ENCODE results near the gene CCDC24.

The CCDC24 gene

GRCh38 chr1:43987159-43987902 is 4.1 kb upstream of the CCDC24 start:
- Histone ChIP-seq H2BK5ac (ENCODE audit: low read length) (no peak overlapping the region), H3K4me3 (ENCODE audit: low read length) (no peak overlapping the region), H3K4me1 (ENCODE audit: control insufficient read depth, low read depth, low read length) (no peaks in the 10 kb centered on the region), H3K27ac (ENCODE audit: low read depth, low read length) (no peak overlapping the region), H4K8ac (ENCODE audit: low read depth, low read length) (no peak overlapping the region), H3K56ac (ENCODE audit: low read length) (no peak overlapping the region), H3K4ac (ENCODE audit: low read depth, low read length) (no peak overlapping the region), H3K23ac (ENCODE audit: low read length) (no peak overlapping the region), H4K5ac (ENCODE audit: low read length) (no peak overlapping the region), H3K27me3 (ENCODE audit: insufficient read depth, low read length, poor library complexity) (no peaks in the 10 kb centered on the region), H2BK120ac (ENCODE audit: low read depth, low read length) (no peak overlapping the region), H3K79me1 (ENCODE audit: low read length) (peaks cover 8% of the 10 kb centered on the region), H3K36me3 (ENCODE audit: control insufficient read depth, insufficient read depth, low read length) (peaks cover 5% of the 10 kb centered on the region), H3K18ac (ENCODE audit: low read length) (no peak overlapping the region), H2BK15ac (replicated peaks; ENCODE audit: low read depth) (no peak overlapping the region), H3K79me2 (ENCODE audit: control insufficient read depth, insufficient read depth, low read length) (no peaks in the 10 kb centered on the region), H3K4me2 (ENCODE audit: low read length) (no peak overlapping the region), H3K9ac (ENCODE audit: low read length) (no peak overlapping the region), H2AK5ac (ENCODE audit: low read length) (no peak overlapping the region)
- DNase-seq: no peak
- WGBS (ENCODE audit: extremely low coverage, insufficient coverage, low lambda C conversion rate): no CpG with 5 or more reads among the region's 6 CpGs

- Histone ChIP-seq H3K27ac (ENCODE audit: low read depth, low read length) (peak overlapping the region; percentile 13), H3K36me3 (ENCODE audit: control insufficient read depth, insufficient read depth, low read length) (peaks cover 3% of the 10 kb centered on the region), H4K5ac (ENCODE audit: low read length) (no peak overlapping the region), H2BK5ac (ENCODE audit: low read length) (no peak overlapping the region), H3K23ac (ENCODE audit: low read length) (no peak overlapping the region), H3K4me1 (ENCODE audit: control insufficient read depth, low read depth, low read length) (no peaks in the 10 kb centered on the region), H2AK5ac (ENCODE audit: low read length) (no peak overlapping the region), H3K79me2 (ENCODE audit: control insufficient read depth, insufficient read depth, low read length) (no peaks in the 10 kb centered on the region), H2BK15ac (replicated peaks; ENCODE audit: low read depth) (no peak overlapping the region), H3K18ac (ENCODE audit: low read length) (no peak overlapping the region), H3K4me3 (ENCODE audit: low read length) (no peak overlapping the region), H4K8ac (ENCODE audit: low read depth, low read length) (no peak overlapping the region), H2BK120ac (ENCODE audit: low read depth, low read length) (no peak overlapping the region), H3K79me1 (ENCODE audit: low read length) (no peaks in the 10 kb centered on the region), H3K27me3 (ENCODE audit: insufficient read depth, low read length, poor library complexity) (no peaks in the 10 kb centered on the region), H3K4me2 (ENCODE audit: low read length) (peak overlapping the region; percentile 83), H3K56ac (ENCODE audit: low read length) (peak overlapping the region; percentile 98), H3K4ac (ENCODE audit: low read depth, low read length) (no peak overlapping the region), H3K9ac (ENCODE audit: low read length) (peak overlapping the region; percentile 92)
- no peak for DNase-seq
- no CpG with 5 or more reads among the region's 19 CpGs for WGBS (ENCODE audit: extremely low coverage, insufficient coverage, low lambda C conversion rate)
These were observed 864 bp upstream of the CCDC24 start for GRCh38 chr1:43990271-43991199.

- Histone ChIP-seq H3K4me2 (ENCODE audit: low read length) (peak overlapping the region; percentile 83), H2BK5ac (ENCODE audit: low read length) (no peak overlapping the region), H2AK5ac (ENCODE audit: low read length) (no peak overlapping the region), H3K4me3 (ENCODE audit: low read length) (peak overlapping the region; percentile 49), H2BK15ac (replicated peaks; ENCODE audit: low read depth) (no peak overlapping the region), H3K18ac (ENCODE audit: low read length) (no peak overlapping the region), H3K27ac (ENCODE audit: low read depth, low read length) (peak overlapping the region; percentile 13), H4K5ac (ENCODE audit: low read length) (no peak overlapping the region), H3K56ac (ENCODE audit: low read length) (peak overlapping the region; percentile 98), H3K36me3 (ENCODE audit: control insufficient read depth, insufficient read depth, low read length) (no peaks in the 10 kb centered on the region), H3K4ac (ENCODE audit: low read depth, low read length) (no peak overlapping the region), H3K23ac (ENCODE audit: low read length) (no peak overlapping the region), H3K79me1 (ENCODE audit: low read length) (no peaks in the 10 kb centered on the region), H3K27me3 (ENCODE audit: insufficient read depth, low read length, poor library complexity) (no peaks in the 10 kb centered on the region), H2BK120ac (ENCODE audit: low read depth, low read length) (no peak overlapping the region), H4K8ac (ENCODE audit: low read depth, low read length) (no peak overlapping the region), H3K9ac (ENCODE audit: low read length) (peak overlapping the region; percentile 92), H3K4me1 (ENCODE audit: control insufficient read depth, low read depth, low read length) (no peaks in the 10 kb centered on the region), H3K79me2 (ENCODE audit: control insufficient read depth, insufficient read depth, low read length) (no peaks in the 10 kb centered on the region)
- no peak for DNase-seq
- no CpG with 5 or more reads among the region's 10 CpGs for WGBS (ENCODE audit: extremely low coverage, insufficient coverage, low lambda C conversion rate)
These were observed 261 bp upstream of the CCDC24 start for GRCh38 chr1:43991200-43991475.

GRCh38 chr1:43992232-43992995 is 1.0 kb downstream of the CCDC24 start:
- Histone ChIP-seq H3K79me2 (ENCODE audit: control insufficient read depth, insufficient read depth, low read length) (no peaks in the 10 kb centered on the region), H2BK120ac (ENCODE audit: low read depth, low read length) (no peak overlapping the region), H2BK15ac (replicated peaks; ENCODE audit: low read depth) (no peak overlapping the region), H3K9ac (ENCODE audit: low read length) (peak overlapping the region; percentile 92), H3K23ac (ENCODE audit: low read length) (no peak overlapping the region), H3K4ac (ENCODE audit: low read depth, low read length) (no peak overlapping the region), H3K18ac (ENCODE audit: low read length) (no peak overlapping the region), H4K8ac (ENCODE audit: low read depth, low read length) (no peak overlapping the region), H3K4me3 (ENCODE audit: low read length) (peak overlapping the region; percentile 70), H3K79me1 (ENCODE audit: low read length) (no peaks in the 10 kb centered on the region), H3K27me3 (ENCODE audit: insufficient read depth, low read length, poor library complexity) (no peaks in the 10 kb centered on the region), H2AK5ac (ENCODE audit: low read length) (peak overlapping the region; percentile 65), H3K4me2 (ENCODE audit: low read length) (peak overlapping the region; percentile 89), H2BK5ac (ENCODE audit: low read length) (no peak overlapping the region), H4K5ac (ENCODE audit: low read length) (no peak overlapping the region), H3K27ac (ENCODE audit: low read depth, low read length) (peak overlapping the region; percentile 25), H3K36me3 (ENCODE audit: control insufficient read depth, insufficient read depth, low read length) (no peaks in the 10 kb centered on the region), H3K4me1 (ENCODE audit: control insufficient read depth, low read depth, low read length) (no peaks in the 10 kb centered on the region), H3K56ac (ENCODE audit: low read length) (peak overlapping the region; percentile 98)
- DNase-seq: no peak
- WGBS (ENCODE audit: extremely low coverage, insufficient coverage, low lambda C conversion rate): no CpG with 5 or more reads among the region's 11 CpGs

GRCh38 chr1:43993206-43993914 is 2.0 kb downstream of the CCDC24 start:
- WGBS (ENCODE audit: extremely low coverage, insufficient coverage, low lambda C conversion rate): no CpG with 5 or more reads among the region's 9 CpGs
- no peak overlapping the region for H3K18ac ChIP-seq (ENCODE audit: low read length)
- H2BK120ac ChIP-seq (ENCODE audit: low read depth, low read length): no peak overlapping the region
- H3K56ac ChIP-seq (ENCODE audit: low read length): no peak overlapping the region
- no peak overlapping the region for H3K4ac ChIP-seq (ENCODE audit: low read depth, low read length)
- no peaks in the 10 kb centered on the region for H3K36me3 ChIP-seq (ENCODE audit: control insufficient read depth, insufficient read depth, low read length)
- H3K4me3 ChIP-seq (ENCODE audit: low read length): no peak overlapping the region
- H3K4me1 ChIP-seq (ENCODE audit: control insufficient read depth, low read depth, low read length): no peaks in the 10 kb centered on the region
- no peak overlapping the region for H3K9ac ChIP-seq (ENCODE audit: low read length)
- H4K5ac ChIP-seq (ENCODE audit: low read length): no peak overlapping the region
- H3K79me1 ChIP-seq (ENCODE audit: low read length): no peaks in the 10 kb centered on the region
- no peak overlapping the region for H3K4me2 ChIP-seq (ENCODE audit: low read length)
- H2BK15ac ChIP-seq (replicated peaks; ENCODE audit: low read depth): no peak overlapping the region
- H4K8ac ChIP-seq (ENCODE audit: low read depth, low read length): no peak overlapping the region
- H2AK5ac ChIP-seq (ENCODE audit: low read length): no peak overlapping the region
- no peak overlapping the region for H3K27ac ChIP-seq (ENCODE audit: low read depth, low read length)
- H3K23ac ChIP-seq (ENCODE audit: low read length): no peak overlapping the region
- no peak for DNase-seq
- no peaks in the 10 kb centered on the region for H3K79me2 ChIP-seq (ENCODE audit: control insufficient read depth, insufficient read depth, low read length)
- H3K27me3 ChIP-seq (ENCODE audit: insufficient read depth, low read length, poor library complexity): no peaks in the 10 kb centered on the region
- no peak overlapping the region for H2BK5ac ChIP-seq (ENCODE audit: low read length)

All from mesendoderm (in vitro differentiated cells).